Activated T-cell treated with anti-CD3 and anti-CD28 coated beads, Interleukin-2, amount 50 U/mL, for 1 hour (primary cell): ENCODE measurements around the gene KCNK13.
"Not testable (repeated sequence)": the region's sequence is repeated elsewhere in the genome, so short reads cannot be mapped to it uniquely, and the experiment has no call there.

Source experiments
- DNase-seq: peaks from one replicate; pipeline ENCODE4 v3.0.0-alpha.2; 2020

The KCNK13 gene

GRCh38 chr14:90062127-90062794 is 467 bp downstream of the KCNK13 start:
- DNase-seq, result peak; percentile 17

- DNase-seq, result no peak
Measured at GRCh38 chr14:90062822-90063539, 1.2 kb downstream of the KCNK13 start.

GRCh38 chr14:90072350-90072749 is 10.6 kb downstream of the KCNK13 start:
- DNase-seq, result no peak

GRCh38 chr14:90079576-90079975 is 17.8 kb downstream of the KCNK13 start:
- DNase-seq, result no peak

- no peak for DNase-seq
Measured at GRCh38 chr14:90087433-90087832, 25.6 kb downstream of the KCNK13 start.

GRCh38 chr14:90088176-90088575 is 26.4 kb downstream of the KCNK13 start:
- DNase-seq, result no peak

GRCh38 chr14:90089486-90089885 is 27.7 kb downstream of the KCNK13 start:
- not testable (repeated sequence) for DNase-seq

GRCh38 chr14:90091393-90091792 is 29.6 kb downstream of the KCNK13 start:
- DNase-seq, result no peak

- DNase-seq, result no peak
Measured at GRCh38 chr14:90093942-90094595, 32.3 kb downstream of the KCNK13 start.

GRCh38 chr14:90095096-90095495 is 33.3 kb downstream of the KCNK13 start:
- no peak for DNase-seq

- DNase-seq, result no peak
Measured at GRCh38 chr14:90096566-90096965, 34.8 kb downstream of the KCNK13 start.

GRCh38 chr14:90103808-90104207 is 42.0 kb downstream of the KCNK13 start:
- DNase-seq, result no peak

GRCh38 chr14:90105756-90106155 is 44.0 kb downstream of the KCNK13 start:
- DNase-seq, result no peak

- no peak for DNase-seq
Measured at GRCh38 chr14:90107789-90108188, 46.0 kb downstream of the KCNK13 start.

GRCh38 chr14:90109858-90110257 is 48.1 kb downstream of the KCNK13 start:
- no peak for DNase-seq

GRCh38 chr14:90111895-90112534 is 50.2 kb downstream of the KCNK13 start:
- DNase-seq, result no peak

GRCh38 chr14:90114554-90114953 is 52.8 kb downstream of the KCNK13 start:
- DNase-seq, result no peak

- DNase-seq, result no peak
Measured at GRCh38 chr14:90115780-90116179, 54.0 kb downstream of the KCNK13 start.

- no peak for DNase-seq
Measured at GRCh38 chr14:90116444-90116843, 54.6 kb downstream of the KCNK13 start.

GRCh38 chr14:90118027-90118426 is 56.2 kb downstream of the KCNK13 start:
- no peak for DNase-seq

GRCh38 chr14:90126260-90126659 is 64.5 kb downstream of the KCNK13 start:
- no peak for DNase-seq

GRCh38 chr14:90132821-90133570 is 71.2 kb downstream of the KCNK13 start:
- no peak for DNase-seq

- no peak for DNase-seq
Measured at GRCh38 chr14:90136904-90137303, 75.1 kb downstream of the KCNK13 start.
